Glomerular visceral epithelial cell (primary cell): ENCODE measurements around the gene GDF15.
"Not testable (repeated sequence)": the region's sequence is repeated elsewhere in the genome, so short reads cannot be mapped to it uniquely, and the experiment has no call there.

Experiments
- DNase-seq: peaks from one replicate; pipeline ENCODE4 v3.0.0-alpha.2; 2016; ENCODE audit errors: extremely low spot score

GDF15 gene, protein sequence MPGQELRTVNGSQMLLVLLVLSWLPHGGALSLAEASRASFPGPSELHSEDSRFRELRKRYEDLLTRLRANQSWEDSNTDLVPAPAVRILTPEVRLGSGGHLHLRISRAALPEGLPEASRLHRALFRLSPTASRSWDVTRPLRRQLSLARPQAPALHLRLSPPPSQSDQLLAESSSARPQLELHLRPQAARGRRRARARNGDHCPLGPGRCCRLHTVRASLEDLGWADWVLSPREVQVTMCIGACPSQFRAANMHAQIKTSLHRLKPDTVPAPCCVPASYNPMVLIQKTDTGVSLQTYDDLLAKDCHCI

DNA sequence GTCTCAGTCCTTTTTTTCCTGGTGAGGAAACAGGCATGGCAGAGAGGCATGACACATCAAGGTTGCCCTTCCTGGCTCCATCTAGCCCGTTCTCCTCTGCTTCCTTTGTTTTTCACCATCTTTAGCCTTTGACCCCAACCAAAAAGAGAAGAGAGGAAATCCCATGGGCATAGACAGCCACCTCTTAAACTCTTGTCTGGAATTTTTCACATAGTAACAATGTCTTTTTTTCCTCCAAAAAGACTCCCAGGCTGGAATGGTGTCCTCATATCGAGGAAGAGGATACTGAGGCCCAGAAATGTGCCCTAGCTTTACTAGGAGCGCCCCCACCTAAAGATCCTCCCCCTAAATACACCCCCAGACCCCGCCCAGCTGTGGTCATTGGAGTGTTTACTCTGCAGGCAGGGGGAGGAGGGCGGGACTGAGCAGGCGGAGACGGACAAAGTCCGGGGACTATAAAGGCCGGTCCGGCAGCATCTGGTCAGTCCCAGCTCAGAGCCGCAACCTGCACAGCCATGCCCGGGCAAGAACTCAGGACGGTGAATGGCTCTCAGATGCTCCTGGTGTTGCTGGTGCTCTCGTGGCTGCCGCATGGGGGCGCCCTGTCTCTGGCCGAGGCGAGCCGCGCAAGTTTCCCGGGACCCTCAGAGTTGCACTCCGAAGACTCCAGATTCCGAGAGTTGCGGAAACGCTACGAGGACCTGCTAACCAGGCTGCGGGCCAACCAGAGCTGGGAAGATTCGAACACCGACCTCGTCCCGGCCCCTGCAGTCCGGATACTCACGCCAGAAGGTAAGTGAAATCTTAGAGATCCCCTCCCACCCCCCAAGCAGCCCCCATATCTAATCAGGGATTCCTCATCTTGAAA, at the start of gene GDF15:
GDF15 (plus strand) TSS at position 484 of the 868 bp plus-strand sequence; CDS start at position 516, 32 bp downstream.
- DNase-seq, result peak; percentile 92

DNA sequence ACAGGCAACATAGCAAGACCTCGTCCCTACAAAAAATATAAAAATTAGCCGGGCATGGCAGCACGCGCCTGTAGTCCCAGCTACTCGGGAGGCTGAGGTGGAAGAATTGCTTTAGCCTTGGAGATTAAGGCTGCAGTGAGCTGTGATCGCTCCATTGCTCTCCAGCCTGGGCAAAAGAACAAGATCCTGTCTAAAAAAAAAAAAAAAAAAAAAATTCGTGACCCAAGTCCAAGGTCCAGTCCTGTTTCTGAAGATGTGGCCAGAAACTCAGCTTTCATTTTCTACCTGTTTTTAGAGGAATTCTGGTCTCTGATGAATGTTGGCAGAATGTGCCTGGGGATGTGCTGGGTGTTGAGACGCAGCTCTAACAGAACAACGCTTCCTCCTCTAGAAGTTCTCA, 47.4 kb upstream of the GDF15 start:
- no peak for DNase-seq

DNA sequence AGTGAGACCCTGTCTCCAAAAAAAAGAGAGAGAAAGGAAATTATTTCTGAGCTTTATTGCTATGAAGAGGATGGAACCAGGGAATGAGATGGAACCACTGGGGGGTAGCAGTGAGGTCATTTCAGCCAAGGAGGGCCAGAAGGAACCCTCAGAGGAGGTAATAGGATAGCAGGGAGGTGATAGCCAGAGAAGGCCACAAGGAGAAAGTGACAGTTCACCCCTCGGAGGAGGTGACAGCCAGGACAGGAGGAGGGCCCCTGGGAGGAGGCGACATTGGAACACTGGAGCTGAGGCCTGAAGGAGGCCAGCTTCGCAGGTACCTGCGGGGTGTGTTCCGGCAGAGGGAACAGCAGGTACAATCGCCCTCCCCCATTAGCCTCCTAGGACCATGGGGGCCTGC, 46.2 kb upstream of the GDF15 start:
- DNase-seq, result peak; percentile 44

DNA sequence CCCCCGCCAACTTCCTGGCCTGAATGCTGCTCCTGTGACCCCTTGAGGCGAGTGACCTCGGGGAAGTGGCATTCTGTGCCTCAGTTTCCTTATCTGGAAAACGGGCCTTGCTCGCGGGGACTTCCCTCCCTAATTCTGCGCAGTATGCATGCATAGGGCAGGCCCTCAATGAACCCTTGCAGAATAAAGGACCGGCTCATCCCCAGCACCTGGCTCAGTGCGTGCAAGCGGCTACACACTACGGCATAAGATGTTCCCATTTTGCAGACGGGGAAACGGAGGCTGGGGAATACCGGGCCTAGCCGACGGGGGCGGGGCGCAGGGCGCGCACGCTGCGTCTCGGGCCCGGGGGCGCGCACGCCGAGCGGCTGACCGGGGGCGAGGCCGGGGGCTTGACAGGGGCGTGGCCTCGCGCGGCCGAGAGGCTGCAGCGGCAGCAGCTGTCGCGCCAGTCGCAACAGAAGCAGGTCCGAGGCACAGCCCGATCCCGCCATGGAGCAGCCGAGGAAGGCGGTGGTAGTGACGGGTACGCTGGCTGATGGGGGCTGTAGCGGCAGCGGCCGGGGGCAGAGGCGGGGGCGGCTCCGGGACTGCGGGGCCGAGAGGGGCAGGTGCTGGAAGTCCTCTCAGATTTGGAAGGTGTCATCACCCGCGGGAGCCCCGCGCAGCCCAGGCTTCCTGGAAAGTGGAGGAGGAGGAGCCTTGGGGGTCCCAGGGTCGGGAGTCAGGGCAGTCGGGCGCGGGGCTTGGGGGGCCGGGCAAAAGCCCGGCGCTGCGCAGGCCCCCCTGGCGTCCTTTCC, 45.6 kb upstream of the GDF15 start, which contains the start of gene PGPEP1:
PGPEP1 (plus strand) TSS at position 409 of the 800 bp plus-strand sequence; CDS start at position 493, 84 bp downstream.
- DNase-seq, result peak; percentile 63

DNA sequence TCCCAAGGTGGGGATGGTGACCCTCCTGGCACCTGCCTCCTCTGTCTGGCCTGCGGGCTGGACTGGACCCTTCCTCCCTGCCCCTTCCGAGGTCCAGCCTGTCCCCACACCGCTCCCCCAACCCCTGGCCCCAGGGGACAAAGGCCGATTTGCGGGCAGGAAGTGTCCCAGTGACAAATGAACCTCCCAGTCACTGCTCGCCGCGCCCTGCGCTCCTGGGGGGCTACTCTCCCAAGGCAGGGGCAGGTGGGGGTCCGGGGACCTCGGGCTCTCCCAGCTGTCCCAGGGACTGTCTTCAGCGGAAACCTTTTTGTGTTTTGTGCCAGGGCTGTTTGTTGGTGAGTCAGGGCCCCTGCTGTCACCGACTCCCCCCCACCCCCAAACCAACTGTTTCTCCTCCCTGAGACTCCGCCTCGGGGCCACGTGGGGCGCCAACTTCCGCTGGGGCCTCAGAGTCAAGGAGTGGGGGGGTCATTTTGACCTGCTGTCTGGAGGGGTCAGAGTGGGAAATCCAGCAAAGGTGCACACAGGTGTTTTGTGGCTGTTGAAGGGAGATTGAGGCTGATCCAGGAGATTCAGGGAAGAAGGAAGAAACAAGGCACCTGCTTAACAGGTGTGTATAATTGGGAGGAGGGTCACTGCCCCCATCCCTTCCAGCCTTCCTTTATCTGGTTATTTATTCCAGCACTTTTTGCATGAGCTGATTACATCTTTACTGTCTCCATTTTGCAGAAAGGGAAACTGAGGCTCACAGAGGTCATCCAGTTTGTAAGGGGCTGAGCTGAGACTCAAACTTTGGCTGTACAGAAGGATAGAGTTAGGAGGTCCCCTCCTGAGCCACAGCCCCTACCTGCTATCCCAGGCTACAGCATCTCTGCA, 44.7 kb upstream of the GDF15 start:
- peak; percentile 62 for DNase-seq

DNA sequence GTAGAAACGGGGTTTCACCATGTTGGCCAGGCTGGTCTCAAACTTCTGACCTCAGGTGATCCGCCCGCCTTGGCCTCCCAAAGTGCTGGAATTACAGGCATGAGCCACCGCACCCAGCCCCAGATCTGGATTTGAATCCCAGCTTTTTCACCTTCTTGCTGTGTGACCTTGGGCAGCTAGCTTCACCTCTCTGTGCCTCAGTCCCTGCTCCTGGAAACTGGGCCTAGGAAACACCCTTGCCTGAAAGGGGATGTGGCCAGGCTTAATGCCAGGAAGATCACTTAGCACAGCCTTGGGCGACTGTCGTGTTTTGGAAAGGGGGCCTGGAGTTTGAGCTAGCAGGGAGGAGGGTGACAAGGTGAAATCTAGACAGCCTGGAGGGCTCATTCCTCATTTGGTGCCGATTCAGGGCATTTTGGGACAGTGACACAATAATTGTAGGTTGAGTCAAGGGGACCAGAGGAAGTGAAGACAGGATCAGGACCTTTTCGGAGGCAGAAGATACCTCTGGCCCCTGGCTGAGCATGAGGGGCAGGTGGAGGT, 43.8 kb upstream of the GDF15 start:
- DNase-seq, result no peak

DNA sequence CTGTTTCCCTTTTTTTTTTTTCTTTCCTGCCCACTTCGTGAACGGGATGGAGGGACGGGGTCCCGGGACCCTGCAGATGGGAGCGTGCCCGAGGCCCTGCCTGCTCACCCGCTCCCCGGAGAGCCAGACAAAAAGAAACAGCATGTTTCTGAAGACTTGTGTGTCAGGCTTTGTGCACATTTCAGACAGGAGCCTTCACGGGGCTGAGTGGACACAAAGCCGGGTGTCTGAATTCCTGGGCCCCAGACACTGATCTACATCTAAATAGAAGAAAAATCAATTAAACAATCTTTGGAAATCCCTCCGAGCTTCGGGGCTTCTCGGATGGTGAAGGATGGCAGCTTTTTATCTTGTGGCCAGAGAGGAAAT, 41.4 kb upstream of the GDF15 start:
- DNase-seq, result no peak

DNA sequence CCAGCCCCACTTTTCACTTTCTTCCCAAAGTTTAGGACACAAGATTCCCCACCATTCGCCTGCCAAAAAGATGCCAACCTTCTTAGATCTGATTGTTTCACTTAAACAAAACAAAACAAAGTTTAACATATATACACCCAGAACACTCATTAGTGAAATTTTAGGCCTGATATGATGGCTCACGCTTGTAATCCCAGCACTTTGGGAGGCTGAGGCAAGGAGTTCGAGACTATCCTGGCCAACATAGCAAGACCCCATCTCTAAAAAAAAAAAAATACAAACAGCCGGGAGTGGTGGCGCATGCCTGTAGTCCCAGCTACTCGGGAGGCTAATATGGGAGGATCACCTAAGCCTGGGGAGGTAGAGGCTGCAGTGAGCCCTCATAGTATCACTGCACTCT, 40.7 kb upstream of the GDF15 start:
- no peak for DNase-seq

DNA sequence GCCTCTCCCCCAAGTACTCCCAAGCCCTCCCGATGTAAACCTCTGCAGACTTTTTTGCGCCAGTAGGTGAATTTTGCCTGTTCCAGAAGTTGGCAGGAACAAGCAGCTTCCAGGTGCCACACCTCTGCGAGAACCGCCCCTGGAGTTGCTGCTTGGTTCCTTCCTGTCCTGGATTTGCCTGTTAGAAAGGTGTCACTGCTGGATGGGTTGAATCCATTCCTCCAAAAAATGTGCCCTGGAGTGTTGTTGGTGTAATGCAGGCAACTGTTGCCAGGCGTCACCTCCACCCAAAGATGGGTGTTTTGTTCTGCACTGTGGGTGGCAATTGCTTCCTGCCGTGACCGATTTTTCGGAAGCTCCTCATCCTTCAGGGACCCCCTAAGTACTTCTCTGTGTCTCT, 39.9 kb upstream of the GDF15 start:
- no peak for DNase-seq

DNA sequence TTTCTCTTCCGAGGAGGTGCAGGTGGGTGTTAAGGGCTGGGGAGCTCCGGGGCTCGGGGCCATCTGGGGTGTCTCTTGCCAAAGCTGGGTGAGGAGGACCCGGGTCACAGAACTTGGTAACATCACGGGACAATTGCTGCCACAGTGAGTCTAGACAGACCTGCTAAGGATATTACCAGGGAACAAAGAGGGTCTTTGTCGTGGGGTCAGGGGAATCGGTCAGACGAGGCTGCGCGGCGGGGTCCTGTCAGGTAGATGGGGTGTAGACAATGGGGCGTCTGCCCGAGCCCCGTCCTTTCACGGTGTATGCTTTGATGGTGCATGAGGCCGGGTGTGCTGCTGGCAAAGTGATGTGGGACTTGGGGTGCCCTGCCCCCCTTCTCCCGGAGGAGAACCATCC, 37.8 kb upstream of the GDF15 start:
- DNase-seq, result no peak

DNA sequence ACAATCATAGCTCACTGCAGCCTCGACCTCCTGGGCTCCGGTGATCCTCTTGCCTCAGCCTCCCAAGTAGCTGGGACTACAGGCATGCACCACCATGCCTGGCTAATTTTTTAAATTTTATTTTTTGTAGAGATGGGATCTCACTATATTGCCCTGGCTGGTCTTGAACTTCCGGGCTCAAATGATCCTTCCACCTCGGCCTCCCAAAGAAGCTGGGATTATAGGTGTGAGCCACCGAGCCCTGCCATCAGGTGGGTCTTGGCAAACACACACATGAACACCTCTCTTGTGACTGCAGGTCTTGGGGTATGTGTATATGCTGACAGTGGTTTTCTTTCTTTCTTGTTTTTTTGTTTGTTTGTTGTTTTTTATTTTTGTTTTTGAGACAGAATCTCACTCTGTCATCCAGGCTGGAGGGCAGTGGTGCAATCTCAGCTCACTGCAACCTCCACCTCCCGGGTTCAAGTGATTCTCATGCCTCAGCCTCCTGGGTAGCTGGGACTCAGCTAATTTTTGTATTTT, 37.1 kb upstream of the GDF15 start:
- not testable (repeated sequence) for DNase-seq

DNA sequence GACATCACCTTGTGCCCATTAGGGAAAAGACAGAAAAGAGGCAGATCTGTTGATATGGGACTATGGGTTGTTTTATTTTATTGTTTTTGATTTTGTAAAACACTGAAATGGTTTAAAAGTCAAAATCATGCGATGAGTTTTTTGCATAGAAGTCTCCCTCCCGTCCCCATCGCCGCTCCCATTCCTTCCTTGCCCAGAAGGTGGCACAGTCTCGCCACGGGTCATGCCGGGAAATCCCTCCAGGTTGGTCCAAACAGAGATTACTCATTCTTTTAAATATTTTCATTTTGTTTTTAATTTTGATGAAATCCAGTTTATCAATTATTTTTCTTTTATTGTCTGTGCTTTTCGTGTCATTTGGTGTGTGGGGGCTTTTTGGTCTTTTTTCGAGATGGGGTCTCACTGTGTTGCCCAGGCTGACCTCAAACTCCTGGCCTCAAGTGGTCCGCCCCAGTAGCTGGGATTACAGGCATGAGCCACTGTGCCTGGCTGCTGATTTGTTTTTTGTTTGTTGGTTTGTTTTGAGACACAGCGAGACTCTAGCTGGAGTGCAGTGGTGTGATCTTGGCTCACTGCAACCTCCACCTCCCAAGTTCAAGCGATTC, 36.3 kb upstream of the GDF15 start:
- DNase-seq, result peak; percentile 67

DNA sequence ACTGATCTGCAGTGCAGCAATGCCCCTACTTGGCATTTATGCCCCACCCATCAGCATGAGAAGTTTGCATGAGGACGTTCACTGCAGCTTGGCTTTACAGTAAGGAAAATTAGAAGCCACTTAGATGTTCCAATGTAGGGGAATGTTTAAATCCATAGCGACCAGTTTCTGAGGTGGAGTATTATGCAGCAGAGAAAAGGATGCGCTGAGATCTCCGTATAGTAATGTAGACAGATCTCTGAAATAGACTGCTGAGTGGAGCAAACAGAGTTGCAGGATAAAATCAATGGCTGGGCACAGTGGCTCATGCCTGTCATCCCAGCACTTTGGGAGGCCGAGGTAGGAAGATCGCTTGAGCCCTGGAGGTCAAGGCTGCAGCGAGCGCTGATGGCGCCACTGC, 35.5 kb upstream of the GDF15 start:
- no peak for DNase-seq

DNA sequence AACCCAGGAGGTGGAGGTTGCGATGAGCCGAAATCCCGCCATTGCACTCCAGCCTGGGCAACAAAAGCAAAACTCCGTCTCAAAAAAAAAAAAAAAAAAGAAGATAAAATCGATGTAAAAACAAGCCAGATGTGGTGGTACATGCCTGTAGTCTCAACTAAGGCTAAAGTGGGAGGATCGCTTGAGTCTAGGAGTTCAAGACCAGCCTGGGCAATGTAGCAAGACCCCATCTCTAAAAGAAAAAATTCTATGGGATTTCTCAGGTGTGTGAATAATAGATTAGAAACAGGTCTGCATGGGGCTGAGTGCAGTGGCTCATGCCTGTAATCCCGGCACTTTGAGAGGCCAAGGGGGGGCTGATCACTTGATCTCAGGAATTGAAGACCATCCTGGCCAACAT, 34.4 kb upstream of the GDF15 start:
- DNase-seq, result no peak

DNA sequence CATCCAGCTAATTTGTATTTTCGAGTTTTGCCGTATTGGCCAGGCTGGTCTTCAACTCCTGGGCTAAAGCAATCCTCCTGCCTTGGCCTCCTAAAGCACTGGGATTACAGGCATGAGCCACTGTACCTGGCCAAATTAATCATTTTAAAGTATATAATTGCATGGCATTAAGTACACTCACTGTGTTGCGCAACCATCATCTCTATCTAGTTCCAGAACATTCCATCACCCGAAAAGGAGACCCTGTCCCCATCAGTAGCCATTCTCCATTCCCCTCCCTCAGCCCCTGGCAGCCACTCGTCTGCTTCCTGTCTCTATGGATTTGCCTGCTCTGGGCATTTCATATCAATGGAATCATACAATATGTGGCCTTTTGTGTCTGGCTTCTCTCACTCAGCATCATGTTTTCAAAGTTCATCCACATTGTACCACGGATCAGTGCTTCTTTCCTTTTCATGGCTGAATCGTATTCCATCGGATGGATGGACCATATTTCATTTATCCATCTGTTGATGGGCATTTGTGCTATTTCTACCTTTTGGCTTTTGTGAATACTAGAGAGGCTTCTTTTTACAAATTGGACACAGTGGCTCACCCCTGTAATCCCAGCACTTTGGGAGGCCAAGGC, 32.5 kb upstream of the GDF15 start:
- no peak for DNase-seq

DNA sequence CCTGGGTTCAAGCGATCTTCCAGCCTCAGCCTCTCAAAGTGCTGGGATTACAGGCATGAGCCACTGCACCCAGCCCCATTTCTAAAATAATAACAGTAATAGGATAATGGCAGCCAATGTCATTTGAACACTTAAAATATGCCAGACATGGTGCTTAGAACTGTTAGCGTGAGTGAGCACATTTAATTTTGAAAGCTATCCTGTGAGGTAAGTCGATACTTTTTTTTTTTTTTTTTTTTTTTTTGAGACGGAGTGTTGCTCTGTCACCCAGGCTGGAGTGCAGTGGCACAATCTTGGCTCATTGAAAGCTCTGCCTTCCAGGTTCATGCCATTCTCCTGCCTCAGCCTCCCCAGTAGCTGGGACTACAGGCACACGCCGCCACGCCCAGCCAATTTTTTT, 31.2 kb upstream of the GDF15 start:
- not testable (repeated sequence) for DNase-seq

DNA sequence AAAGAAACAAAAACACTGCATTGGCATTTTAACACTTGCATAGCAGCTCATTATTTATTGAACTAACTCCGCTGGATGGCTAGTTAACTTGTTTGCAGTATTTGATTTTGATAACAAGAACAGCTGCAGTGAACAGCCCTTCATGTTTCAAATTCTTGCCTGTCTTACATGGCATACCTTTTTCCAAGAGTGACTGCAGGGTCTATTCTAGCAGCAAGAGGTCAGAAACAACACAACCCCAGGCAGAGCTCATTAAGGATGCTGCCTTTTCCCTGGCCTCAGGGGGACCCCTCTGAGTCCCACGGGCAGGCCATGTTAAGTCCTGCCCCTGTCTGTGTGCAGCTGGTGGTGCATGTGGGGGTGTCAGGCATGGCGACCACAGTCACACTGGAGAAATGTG, 28.9 kb upstream of the GDF15 start:
- DNase-seq, result no peak

DNA sequence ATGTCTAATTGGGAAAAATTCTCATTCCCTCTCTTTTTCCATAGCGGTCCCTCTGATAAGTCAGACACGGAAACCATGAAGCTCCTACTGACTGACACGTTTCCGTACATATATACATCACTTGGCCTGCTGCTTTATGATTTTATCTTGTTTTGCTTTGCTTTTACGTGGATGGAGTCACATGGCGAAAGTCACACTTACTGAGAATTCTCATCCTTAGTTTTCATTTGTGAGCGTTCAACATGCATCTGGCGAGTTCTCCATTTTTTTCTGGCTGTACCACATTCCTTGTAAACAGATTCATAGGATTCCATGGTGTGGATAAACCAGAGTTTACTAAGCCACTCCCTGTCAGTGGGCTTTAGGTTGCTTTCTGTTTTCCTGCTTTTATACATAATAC, 24.3 kb upstream of the GDF15 start:
- no peak for DNase-seq

DNA sequence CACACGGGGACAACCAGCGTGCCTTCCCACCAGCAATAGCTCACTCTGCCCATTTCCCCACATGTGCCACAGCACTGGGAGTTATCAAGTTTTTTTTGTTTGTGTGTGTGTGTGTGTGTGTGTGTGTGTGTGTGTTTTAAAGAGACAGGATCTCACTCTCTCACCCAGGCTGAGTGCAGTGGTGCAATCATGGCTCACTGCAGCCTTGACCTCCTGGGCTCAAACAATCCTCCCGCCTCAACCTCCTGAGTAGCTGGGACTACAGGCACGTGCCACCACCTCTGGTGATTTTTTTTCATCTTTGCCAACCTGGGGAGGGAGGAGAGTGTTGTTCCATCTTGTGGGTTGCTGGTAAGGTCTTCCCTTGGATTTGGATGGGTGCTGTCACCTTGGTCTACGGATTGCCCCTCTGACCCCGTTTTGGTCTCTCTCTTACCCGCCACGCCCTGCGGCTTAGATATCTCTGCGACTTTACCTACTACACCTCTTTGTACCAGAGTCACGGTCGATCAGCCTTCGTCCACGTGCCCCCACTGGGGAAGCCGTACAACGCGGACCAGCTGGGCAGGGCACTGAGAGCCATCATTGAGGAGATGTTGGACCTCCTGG, 22.9 kb upstream of the GDF15 start:
- DNase-seq, result no peak
